GM12874 (cell line): ENCODE data around the gene RARG.

ENCODE experiments used
- TF ChIP-seq, protein P1 (sequence below): IDR thresholded peaks from 2 replicates; pipeline ENCODE4 v1.5.1; 2011; ENCODE audit warnings: low read depth, mild to moderate bottlenecking, control low read depth, low read length, moderate library complexity; ENCODE audit not compliant: insufficient read depth

Gene RARG

DNA sequence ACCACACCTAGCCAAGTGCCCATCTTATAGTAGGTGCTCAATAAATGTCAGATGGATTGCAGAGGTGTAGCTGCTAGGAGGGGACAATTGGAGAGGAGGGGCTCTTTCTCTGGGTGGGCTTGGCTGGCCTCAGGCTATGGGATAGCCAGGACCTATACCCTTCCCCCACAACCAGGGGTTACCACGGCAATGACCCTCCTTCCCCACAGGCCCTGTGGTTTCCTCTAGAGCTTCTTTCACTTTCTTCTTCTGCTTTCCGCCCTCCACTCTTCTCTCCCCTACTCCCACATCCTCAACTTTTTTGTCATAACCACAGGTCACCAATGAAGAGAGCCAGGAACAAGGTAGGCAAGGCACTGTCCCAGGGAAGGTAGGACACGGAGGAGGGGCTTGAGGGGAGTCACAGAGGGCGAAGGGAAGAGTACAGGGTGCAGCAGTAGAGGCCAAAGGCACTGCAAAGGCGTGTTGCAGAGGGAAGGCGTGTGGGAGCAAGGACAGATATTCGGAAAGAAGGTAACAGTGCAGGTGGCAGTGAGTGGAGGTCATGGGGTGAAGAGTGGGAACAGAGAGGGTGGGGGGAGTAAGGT, 23.0 kb downstream of the RARG start:
- TF ChIP-seq, protein P1, sequence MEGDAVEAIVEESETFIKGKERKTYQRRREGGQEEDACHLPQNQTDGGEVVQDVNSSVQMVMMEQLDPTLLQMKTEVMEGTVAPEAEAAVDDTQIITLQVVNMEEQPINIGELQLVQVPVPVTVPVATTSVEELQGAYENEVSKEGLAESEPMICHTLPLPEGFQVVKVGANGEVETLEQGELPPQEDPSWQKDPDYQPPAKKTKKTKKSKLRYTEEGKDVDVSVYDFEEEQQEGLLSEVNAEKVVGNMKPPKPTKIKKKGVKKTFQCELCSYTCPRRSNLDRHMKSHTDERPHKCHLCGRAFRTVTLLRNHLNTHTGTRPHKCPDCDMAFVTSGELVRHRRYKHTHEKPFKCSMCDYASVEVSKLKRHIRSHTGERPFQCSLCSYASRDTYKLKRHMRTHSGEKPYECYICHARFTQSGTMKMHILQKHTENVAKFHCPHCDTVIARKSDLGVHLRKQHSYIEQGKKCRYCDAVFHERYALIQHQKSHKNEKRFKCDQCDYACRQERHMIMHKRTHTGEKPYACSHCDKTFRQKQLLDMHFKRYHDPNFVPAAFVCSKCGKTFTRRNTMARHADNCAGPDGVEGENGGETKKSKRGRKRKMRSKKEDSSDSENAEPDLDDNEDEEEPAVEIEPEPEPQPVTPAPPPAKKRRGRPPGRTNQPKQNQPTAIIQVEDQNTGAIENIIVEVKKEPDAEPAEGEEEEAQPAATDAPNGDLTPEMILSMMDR: no peak

DNA sequence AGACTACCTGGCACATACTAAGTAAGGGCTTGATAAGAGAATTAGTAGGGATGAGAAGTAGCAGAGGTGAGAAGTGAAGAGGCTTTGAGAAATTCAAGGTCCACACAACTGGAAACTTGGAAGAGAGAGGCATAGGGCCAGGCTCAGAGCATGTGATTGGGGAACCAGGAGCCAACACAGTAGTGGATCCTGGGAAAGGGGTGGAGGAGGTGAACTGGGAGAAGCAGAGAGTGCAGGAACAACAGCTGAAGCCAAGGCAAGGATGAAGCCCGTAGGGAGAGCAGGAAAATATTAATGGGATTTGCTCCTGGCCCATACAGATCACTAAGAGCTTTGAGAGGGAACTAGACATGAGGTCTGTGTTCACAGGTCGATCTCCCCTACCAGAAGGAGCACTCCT, 23.6 kb downstream of the RARG start:
- TF ChIP-seq, protein P1: no peak

DNA sequence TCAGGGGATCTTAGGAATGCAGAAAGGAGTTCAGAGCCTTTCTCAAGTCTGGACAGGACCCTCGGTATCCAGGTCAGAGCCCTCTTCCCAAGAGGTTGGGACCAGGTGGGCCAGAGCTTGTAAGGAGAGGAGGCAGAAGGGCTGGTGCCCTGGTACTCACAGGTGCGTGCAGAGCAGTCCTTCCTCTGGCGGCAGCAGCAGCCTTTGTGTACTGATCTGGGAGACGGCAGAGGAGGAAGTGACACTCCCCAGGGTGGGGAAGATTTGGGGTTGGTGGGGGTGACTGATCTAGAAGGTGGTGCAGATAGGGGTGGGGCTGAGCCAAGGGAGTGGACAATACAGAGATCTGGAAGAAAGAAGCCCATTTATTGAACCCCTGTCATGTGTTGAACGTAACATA, 25.0 kb downstream of the RARG start, which contains the start of gene ITGB7:
ITGB7 (minus strand) TSS at position 210 of the 400 bp plus-strand sequence. CDS start 6,808 bp downstream, outside the sequence.
- TF ChIP-seq, protein P1: no peak

DNA sequence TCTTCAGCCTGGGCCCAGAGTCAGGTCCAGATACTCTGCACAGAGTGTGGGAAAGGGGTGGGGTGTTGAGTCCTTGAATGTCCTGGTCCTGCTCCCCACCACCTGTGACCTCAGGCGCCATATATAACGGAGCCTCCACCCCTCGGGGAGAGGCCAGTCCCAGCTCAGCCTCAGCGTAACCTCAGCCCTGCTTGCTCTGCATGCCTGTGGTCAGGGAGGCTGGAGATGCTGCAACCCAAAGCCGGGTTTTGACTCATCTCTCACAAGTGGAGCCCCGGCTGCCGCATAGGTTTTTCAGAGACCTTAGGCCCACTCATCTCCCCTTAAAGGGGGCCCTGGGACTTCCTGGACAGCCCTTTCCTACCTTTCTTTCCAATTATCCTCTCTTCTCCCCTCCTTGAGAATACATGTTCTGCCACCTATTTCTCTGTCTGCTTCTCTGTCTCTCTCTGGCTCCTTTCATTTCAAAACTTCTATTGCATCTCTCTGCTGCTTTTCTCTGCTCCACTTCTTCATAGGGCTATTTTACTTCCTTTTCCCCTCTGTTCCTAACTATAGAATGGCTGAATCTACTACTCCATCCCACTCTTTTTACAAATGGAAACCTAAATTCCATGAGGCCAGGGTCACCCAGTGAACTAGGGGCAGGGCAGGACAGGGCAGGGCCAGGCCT, 26.1 kb downstream of the RARG start:
- TF ChIP-seq, protein P1: no peak

DNA sequence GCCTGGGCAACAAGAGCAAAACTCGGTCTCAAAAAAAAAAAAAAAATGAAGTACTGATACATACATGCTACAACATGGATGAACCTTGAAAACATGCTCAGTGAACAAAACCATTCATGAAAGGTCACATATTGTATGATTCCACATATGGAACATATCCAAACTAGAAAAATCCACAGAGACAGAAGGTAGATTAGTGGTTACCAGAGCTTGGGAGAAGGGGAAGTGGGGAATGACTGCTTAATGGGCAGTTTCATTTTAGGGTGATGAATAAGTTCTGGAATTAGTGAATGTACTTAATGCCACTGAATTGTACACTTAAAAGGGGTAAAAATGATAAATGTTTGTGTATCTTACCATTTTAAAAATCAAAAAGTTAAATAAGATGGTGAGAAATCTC, 27.7 kb downstream of the RARG start:
- TF ChIP-seq, protein P1: no peak

DNA sequence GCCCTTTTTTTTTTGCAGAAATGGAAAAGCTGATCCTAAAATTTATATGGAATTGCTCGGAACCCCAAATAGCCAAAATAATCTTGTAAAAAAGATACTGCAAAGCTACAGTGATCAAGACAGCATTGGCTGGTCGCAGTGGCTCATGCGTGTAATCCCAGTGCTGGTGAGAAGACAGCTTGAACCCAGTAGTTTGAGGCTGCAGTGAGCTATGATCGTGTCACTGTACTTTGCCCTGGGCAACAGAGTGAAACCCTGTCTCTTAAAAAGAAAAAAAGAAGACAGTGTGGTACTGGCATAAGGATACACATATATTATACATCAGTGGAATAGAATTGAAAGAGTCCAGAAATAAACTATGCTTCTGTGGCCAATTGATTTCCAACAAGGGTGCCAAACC, 30.4 kb downstream of the RARG start:
- TF ChIP-seq, protein P1: no peak

DNA sequence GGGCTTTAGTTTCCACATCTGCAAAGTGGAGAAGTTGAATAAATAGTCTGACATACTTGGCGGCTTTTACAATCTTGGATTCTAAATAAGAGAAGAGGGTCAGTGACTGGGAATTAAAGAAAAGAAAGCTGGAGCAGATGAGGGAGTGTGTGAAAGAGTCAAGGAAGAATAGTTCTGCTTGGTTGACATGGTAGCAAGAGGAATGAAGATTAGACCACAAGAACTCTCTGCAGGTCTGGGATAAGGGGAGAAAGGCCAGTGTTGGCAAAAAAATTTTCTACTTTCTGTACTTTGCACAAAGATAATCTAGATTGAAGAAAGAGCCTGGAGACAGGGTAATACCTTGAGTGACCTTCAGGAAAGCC, 30.9 kb downstream of the RARG start:
- TF ChIP-seq, protein P1: no peak
